Activated CD4-positive, alpha-beta T cell treated with anti-CD3 and anti-CD28 coated beads for 1 hour (primary cell): ENCODE data around the gene DCPS.
"Not testable (repeated sequence)": the region's sequence is repeated elsewhere in the genome, so short reads cannot be mapped to it uniquely, and the experiment has no call there.

Experiments
- DNase-seq: peaks from one replicate; pipeline ENCODE4 v3.0.0-alpha.2; 2020

The DCPS gene

DNA sequence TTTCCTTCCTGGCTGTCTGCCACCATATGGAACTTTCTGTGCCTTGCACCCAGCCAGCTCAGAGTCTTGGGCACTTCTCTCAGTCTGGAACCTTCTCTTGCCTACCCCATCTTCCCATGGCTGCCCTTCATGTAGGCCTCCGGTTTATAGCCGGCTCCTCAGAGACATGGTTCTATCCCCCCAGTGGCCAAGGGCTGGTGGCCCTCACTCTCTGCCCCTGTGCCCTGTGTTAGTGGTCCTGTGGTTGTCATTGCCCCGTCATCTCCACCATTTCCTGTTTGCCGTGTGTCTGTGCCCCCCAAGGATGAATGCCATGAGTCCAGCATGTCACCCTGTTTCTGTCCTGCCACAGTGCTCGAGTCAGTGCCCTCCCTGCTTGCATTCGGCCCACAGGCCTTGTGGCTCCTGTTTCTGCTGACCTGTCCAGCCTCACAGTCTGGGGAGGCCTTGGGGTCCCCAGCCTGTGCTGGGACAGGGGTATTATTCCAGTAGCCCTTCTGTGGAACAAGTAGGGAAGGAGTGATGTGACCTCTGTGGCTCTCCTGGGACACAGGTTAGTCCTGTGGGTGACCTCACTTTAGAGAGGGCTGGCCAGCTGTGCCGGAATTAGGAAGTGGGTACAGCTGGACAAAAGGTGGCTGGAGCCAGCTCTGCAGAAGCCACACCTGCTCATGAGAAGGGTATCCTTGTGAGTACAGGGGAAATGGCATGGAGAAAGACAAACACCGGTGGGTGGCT lies 82.3 kb downstream of the DCPS start:
- DNase-seq, result no peak

DNA sequence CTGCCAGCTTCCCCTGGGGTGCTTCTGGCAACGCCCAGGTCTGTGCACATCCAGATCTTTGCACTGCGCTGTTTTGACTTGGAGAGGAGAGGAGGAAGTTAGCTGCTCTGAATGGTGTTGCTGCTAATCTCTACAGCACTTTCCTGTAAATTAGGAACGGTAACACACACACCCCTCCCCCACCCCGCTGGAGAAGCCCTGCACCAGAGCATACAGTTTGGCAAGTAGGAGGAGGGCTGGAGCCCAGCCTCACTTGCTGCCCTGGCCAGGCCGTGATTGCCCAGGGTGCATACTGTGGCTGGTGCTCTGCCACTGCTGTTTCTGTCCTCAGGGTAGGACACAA lies 82.8 kb downstream of the DCPS start:
- not testable (repeated sequence) for DNase-seq

- DNase-seq, result no peak
Observed at GRCh38 chr11:126387857-126388256, 84.0 kb downstream of the DCPS start.

GRCh38 chr11:126390272-126390867 lies 86.5 kb downstream of the DCPS start:
- DNase-seq, result no peak

GRCh38 chr11:126391286-126391954 lies 87.6 kb downstream of the DCPS start:
- no peak for DNase-seq

GRCh38 chr11:126391970-126392632 lies 88.2 kb downstream of the DCPS start:
- no peak for DNase-seq

DNA sequence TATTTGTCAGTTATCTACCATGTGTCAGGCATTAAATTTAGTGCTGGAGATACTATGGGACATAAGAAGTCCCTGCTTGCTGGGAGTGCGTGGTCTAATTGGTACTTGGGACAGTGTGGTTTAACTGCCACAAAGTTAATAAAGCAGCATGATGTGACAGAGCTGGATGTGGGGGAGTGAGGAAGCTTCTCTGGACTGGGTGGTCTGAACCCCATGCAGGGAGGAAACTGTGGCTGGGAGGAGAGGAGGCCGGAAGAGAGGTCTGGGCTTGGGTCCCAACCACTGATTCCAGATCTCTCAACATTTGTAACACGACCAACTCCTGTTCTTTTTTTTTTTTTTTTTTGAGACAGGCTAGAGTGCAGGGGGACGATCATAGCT lies 88.8 kb downstream of the DCPS start:
- DNase-seq, result no peak

DNA sequence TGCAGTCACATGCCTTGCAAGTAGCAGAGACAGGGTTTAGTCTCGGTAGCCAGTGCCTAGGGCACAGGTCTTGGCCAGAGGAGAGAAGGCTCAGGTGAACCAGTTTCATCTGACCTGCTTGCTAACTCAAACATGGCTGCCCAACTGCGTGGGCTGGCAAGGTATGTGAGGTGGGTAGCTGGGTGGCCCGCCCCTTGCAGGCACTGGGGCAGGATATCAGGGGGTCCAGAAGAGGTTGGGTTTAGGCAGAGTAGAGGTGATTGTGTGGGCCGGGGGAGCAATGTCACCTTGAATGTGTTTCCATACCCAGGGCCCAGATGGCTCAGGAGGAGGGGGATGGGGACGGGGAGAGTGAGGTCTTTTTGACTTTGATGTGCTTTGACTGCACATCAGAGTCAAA lies 89.3 kb downstream of the DCPS start:
- no peak for DNase-seq

GRCh38 chr11:126394036-126394435 lies 90.2 kb downstream of the DCPS start:
- no peak for DNase-seq

GRCh38 chr11:126394634-126395072 lies 90.8 kb downstream of the DCPS start:
- not testable (repeated sequence) for DNase-seq
